Activated naive CD4-positive, alpha-beta T cell treated with Interleukin-2 at 50 U/mL for 16 hours (primary cell): Measurements from ENCODE around the gene EIF3K.
"Not testable (repeated sequence)": the region's sequence is repeated elsewhere in the genome, so short reads cannot be mapped to it uniquely, and the experiment has no call there.

Experiments
- DNase-seq: peaks from one replicate; pipeline ENCODE4 v3.0.0-alpha.2; 2020

Gene EIF3K

GRCh38 chr19:38618590-38619360 lies at the start of gene EIF3K:
EIF3K (plus strand) TSS chr19:38619188; CDS start chr19:38619269, 81 bp downstream.
- peak; percentile 97 for DNase-seq

GRCh38 chr19:38569368-38569983 lies 49.5 kb upstream of the EIF3K start:
- DNase-seq: no peak

- DNase-seq: no peak
Observed at GRCh38 chr19:38571682-38572081, 47.3 kb upstream of the EIF3K start.

- no peak for DNase-seq
Observed at GRCh38 chr19:38577826-38578225, 41.2 kb upstream of the EIF3K start.

GRCh38 chr19:38579304-38579703 lies 39.7 kb upstream of the EIF3K start:
- DNase-seq: not testable (repeated sequence)

GRCh38 chr19:38580080-38580479 lies 38.9 kb upstream of the EIF3K start:
- DNase-seq: no peak

GRCh38 chr19:38583219-38583984 lies 35.6 kb upstream of the EIF3K start:
- no peak for DNase-seq

- DNase-seq: no peak
Observed at GRCh38 chr19:38583985-38584305, 35.0 kb upstream of the EIF3K start.

GRCh38 chr19:38587562-38587961 lies 31.4 kb upstream of the EIF3K start:
- no peak for DNase-seq

GRCh38 chr19:38588041-38588440 lies 30.9 kb upstream of the EIF3K start:
- DNase-seq: no peak

- no peak for DNase-seq
Observed at GRCh38 chr19:38592940-38593339, 26.0 kb upstream of the EIF3K start.

GRCh38 chr19:38596057-38596981 lies 22.7 kb upstream of the EIF3K start:
- peak; percentile 24 for DNase-seq

- no peak for DNase-seq
Observed at GRCh38 chr19:38597075-38597474, 21.9 kb upstream of the EIF3K start.

- DNase-seq: no peak
Observed at GRCh38 chr19:38599722-38600121, 19.3 kb upstream of the EIF3K start.

GRCh38 chr19:38602856-38603255 lies 16.1 kb upstream of the EIF3K start:
- DNase-seq: not testable (repeated sequence)

GRCh38 chr19:38606131-38606530 lies 12.9 kb upstream of the EIF3K start:
- no peak for DNase-seq

- DNase-seq: no peak
Observed at GRCh38 chr19:38614289-38614688, 4.7 kb upstream of the EIF3K start.

GRCh38 chr19:38615007-38615581 lies 3.9 kb upstream of the EIF3K start:
- no peak for DNase-seq

GRCh38 chr19:38616265-38616664 lies 2.7 kb upstream of the EIF3K start:
- peak; percentile 20 for DNase-seq

GRCh38 chr19:38617283-38617763 lies 1.7 kb upstream of the EIF3K start:
- peak; percentile 26 for DNase-seq

- peak; percentile 68 for DNase-seq
Observed at GRCh38 chr19:38617764-38618589, 1.0 kb upstream of the EIF3K start, which contains the start of gene MAP4K1. MAP4K1 (minus strand) TSS chr19:38617953; CDS start chr19:38617895, 58 bp downstream.
